ENCODE data around the gene ALK. TPM values are rescaled to one million over a fixed set of nuclear protein-coding genes. Genes with fewer than 3 reads are reported as not detected.

Gene ALK
- polyA plus RNA-seq, 2 donors, result 0.04 to 0.05 TPM

DNA sequence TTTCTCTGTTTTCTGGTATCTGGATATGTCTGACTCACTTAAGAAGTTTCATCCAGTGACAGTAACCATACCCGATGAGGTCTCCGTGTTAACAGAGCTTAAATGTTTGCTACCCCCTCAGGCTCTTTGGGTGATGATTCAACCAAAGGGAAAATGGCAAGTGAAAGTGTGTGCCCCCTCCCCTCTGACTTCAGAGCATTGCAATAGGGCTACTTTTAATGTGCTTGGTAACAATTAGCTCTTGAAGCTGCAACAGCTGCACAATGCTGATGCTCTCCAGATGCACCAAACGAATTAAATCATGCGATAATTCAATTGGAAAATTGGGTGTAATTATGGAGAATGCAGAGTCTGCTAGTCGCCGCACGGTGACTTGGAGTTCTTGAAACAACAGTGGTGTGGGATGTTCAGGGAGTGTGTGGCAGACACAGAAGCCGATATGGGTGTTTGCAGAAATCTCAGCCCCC, 270.7 kb downstream of the ALK start:
- H3K27me3 ChIP-seq (ENCODE audit: control insufficient read depth in 1 of 2, insufficient read depth in 2 of 2, low read length in 2 of 2), result no peaks in the 10 kb centered on the region
- no peak overlapping the region for H3K4me3 ChIP-seq (ENCODE audit: low read depth in 1 of 2, low read length in 2 of 2)
- H3K27ac ChIP-seq (ENCODE audit: low read depth in 2 of 2, low read length in 1 of 2), result no peak overlapping the region
- H3K4me1 ChIP-seq (ENCODE audit: control insufficient read depth in 2 of 2, insufficient read depth in 2 of 2, low read length in 1 of 2), result no peaks in the 10 kb centered on the region
- no peaks in the 10 kb centered on the region for H3K36me3 ChIP-seq (ENCODE audit: control insufficient read depth in 2 of 2, insufficient read depth in 2 of 2, low read length in 1 of 2)
- no peaks in the 10 kb centered on the region for H3K9me3 ChIP-seq (ENCODE audit: control insufficient read depth in 2 of 2, insufficient read depth in 1 of 2, low read depth in 1 of 2, low read length in 1 of 2)
- WGBS, 2 donors, result 75 to 76% methylated on average over 8 of the region's 8 CpGs

DNA sequence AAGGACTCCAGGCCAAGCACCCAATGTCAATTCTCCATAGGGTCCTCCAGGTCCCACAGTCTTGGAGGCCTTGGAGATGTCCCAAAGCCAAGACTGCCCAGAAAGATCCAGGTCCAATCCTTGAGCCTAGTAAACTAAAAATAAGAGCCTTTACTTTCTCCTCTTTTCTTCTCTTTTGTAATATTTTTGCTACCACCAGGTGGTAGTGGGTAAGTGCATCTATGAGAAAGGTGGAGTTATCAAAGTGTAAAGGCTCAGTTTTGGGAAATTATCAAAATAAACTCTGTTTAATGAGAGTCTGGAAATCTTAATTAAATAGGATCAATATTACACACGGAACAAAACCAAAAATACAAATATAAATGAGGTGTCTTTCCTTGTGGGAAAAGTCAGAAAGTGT, 276.4 kb downstream of the ALK start:
- H3K36me3 ChIP-seq (ENCODE audit: control insufficient read depth in 2 of 2, insufficient read depth in 2 of 2, low read length in 1 of 2), result no peaks in the 10 kb centered on the region
- no peaks in the 10 kb centered on the region for H3K9me3 ChIP-seq (ENCODE audit: control insufficient read depth in 2 of 2, insufficient read depth in 1 of 2, low read depth in 1 of 2, low read length in 1 of 2)
- WGBS, 2 donors, result 81 to 92% methylated on average over 1 of the region's 1 CpG
- H3K27ac ChIP-seq (ENCODE audit: low read depth in 2 of 2, low read length in 1 of 2), result no peak overlapping the region
- no peak overlapping the region for H3K4me3 ChIP-seq (ENCODE audit: low read depth in 1 of 2, low read length in 2 of 2)
- no peaks in the 10 kb centered on the region for H3K4me1 ChIP-seq (ENCODE audit: control insufficient read depth in 2 of 2, insufficient read depth in 2 of 2, low read length in 1 of 2)
- H3K27me3 ChIP-seq (ENCODE audit: control insufficient read depth in 1 of 2, insufficient read depth in 2 of 2, low read length in 2 of 2), result no peaks in the 10 kb centered on the region

DNA sequence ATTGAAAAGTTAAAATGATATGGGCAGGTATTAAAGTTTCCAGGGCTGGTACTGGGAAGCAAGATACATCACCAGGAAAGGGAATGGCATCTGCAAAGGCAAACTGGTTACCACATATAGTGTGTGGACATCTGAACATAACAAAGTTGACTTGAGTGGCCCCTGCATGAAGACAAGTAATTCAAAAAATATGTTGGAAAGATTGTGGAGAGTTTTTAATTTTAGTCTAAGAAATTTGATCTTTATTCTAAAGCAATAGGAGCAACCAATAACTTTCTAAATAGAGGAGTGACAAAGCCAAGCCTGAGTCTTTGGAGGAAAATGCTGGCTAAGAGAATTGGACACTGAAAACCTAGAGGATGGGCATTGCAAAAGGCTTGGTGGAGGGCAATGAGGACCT, 278.2 kb downstream of the ALK start:
- Histone ChIP-seq H3K27ac (ENCODE audit: low read depth in 2 of 2, low read length in 1 of 2) (no peak overlapping the region), H3K36me3 (ENCODE audit: control insufficient read depth in 2 of 2, insufficient read depth in 2 of 2, low read length in 1 of 2) (no peaks in the 10 kb centered on the region), H3K27me3 (ENCODE audit: control insufficient read depth in 1 of 2, insufficient read depth in 2 of 2, low read length in 2 of 2) (no peaks in the 10 kb centered on the region), H3K4me3 (ENCODE audit: low read depth in 1 of 2, low read length in 2 of 2) (no peak overlapping the region), H3K9me3 (ENCODE audit: control insufficient read depth in 2 of 2, insufficient read depth in 1 of 2, low read depth in 1 of 2, low read length in 1 of 2) (no peaks in the 10 kb centered on the region), H3K4me1 (ENCODE audit: control insufficient read depth in 2 of 2, insufficient read depth in 2 of 2, low read length in 1 of 2) (no peaks in the 10 kb centered on the region)

DNA sequence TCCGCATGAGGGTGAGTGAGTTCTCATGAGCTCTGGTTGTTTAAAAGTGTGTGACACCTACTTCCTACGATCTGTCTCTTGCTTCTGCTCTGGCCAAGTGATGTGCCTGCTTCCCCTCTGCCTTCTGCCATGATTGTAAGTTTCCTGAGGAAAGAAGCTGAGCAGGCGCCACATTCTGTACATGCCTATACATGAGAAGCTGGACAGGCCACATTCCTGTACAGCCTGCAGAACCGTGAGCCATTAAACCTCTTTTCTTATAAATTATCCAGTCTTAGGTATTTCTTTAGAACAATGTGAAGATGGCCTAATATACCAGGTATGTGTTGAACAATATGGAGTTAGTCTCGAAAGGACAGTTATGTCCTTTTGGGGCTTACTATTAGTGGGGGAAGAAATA, 281.0 kb downstream of the ALK start:
- Histone ChIP-seq H3K9me3 (ENCODE audit: control insufficient read depth in 2 of 2, insufficient read depth in 1 of 2, low read depth in 1 of 2, low read length in 1 of 2) (no peaks in the 10 kb centered on the region), H3K4me1 (ENCODE audit: control insufficient read depth in 2 of 2, insufficient read depth in 2 of 2, low read length in 1 of 2) (no peaks in the 10 kb centered on the region), H3K27me3 (ENCODE audit: control insufficient read depth in 1 of 2, insufficient read depth in 2 of 2, low read length in 2 of 2) (no peaks in the 10 kb centered on the region), H3K36me3 (ENCODE audit: control insufficient read depth in 2 of 2, insufficient read depth in 2 of 2, low read length in 1 of 2) (no peaks in the 10 kb centered on the region), H3K27ac (ENCODE audit: low read depth in 2 of 2, low read length in 1 of 2) (no peak overlapping the region), H3K4me3 (ENCODE audit: low read depth in 1 of 2, low read length in 2 of 2) (no peak overlapping the region)
- WGBS, 2 donors, result 59 to 67% methylated on average over 5 of the region's 5 CpGs

DNA sequence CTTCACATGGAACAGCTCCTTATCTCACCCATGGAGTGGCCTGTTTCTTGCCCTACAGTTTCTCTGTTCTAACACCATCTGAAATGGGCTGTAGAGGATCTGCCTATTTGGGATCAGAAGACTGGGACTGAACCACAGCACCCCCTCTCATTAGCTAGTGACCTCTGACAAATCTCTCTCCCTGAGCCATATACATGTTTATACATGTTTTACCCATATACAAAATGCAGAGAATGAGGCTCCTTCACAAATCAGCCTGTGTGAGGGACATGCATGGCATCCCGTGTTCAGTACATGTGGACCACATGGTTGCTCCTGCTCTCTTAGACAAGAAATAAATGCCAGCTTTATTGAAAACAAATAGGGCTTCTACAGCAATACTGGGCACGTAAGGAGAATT, 282.7 kb downstream of the ALK start:
- H3K27ac ChIP-seq (ENCODE audit: low read depth in 2 of 2, low read length in 1 of 2), result no peak overlapping the region
- H3K27me3 ChIP-seq (ENCODE audit: control insufficient read depth in 1 of 2, insufficient read depth in 2 of 2, low read length in 2 of 2), result no peaks in the 10 kb centered on the region
- no peak overlapping the region for H3K4me3 ChIP-seq (ENCODE audit: low read depth in 1 of 2, low read length in 2 of 2)
- no peaks in the 10 kb centered on the region for H3K9me3 ChIP-seq (ENCODE audit: control insufficient read depth in 2 of 2, insufficient read depth in 1 of 2, low read depth in 1 of 2, low read length in 1 of 2)
- WGBS, 2 donors, result 83 to 90% methylated on average over 2 of the region's 2 CpGs
- H3K4me1 ChIP-seq (ENCODE audit: control insufficient read depth in 2 of 2, insufficient read depth in 2 of 2, low read length in 1 of 2), result no peaks in the 10 kb centered on the region
- H3K36me3 ChIP-seq (ENCODE audit: control insufficient read depth in 2 of 2, insufficient read depth in 2 of 2, low read length in 1 of 2), result no peaks in the 10 kb centered on the region

DNA sequence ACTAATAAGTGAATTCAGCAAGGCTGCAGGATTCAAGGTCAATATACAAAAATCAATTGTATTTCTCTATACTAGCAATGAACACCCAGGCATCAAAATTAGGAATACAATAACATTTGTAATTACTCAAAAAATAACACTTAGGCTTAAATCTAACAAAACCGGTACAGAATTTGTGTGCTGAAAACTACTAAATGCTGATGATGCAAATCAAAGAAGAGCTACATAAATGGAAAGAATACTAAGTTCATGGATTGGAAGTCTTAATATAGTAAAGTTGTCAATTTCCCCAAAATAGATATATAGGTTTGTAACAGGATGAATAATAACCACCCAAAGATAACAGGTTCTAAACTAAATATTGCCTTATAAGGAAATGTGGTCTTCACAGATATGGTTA, 286.5 kb downstream of the ALK start:
- Histone ChIP-seq H3K27me3 (ENCODE audit: control insufficient read depth in 1 of 2, insufficient read depth in 2 of 2, low read length in 2 of 2) (no peaks in the 10 kb centered on the region), H3K9me3 (ENCODE audit: control insufficient read depth in 2 of 2, insufficient read depth in 1 of 2, low read depth in 1 of 2, low read length in 1 of 2) (no peaks in the 10 kb centered on the region), H3K4me3 (ENCODE audit: low read depth in 1 of 2, low read length in 2 of 2) (no peak overlapping the region), H3K4me1 (ENCODE audit: control insufficient read depth in 2 of 2, insufficient read depth in 2 of 2, low read length in 1 of 2) (no peaks in the 10 kb centered on the region), H3K27ac (ENCODE audit: low read depth in 2 of 2, low read length in 1 of 2) (no peak overlapping the region), H3K36me3 (ENCODE audit: control insufficient read depth in 2 of 2, insufficient read depth in 2 of 2, low read length in 1 of 2) (no peaks in the 10 kb centered on the region)
- 98 to 100% methylated on average over 1 of the region's 1 CpG for WGBS, 2 donors

DNA sequence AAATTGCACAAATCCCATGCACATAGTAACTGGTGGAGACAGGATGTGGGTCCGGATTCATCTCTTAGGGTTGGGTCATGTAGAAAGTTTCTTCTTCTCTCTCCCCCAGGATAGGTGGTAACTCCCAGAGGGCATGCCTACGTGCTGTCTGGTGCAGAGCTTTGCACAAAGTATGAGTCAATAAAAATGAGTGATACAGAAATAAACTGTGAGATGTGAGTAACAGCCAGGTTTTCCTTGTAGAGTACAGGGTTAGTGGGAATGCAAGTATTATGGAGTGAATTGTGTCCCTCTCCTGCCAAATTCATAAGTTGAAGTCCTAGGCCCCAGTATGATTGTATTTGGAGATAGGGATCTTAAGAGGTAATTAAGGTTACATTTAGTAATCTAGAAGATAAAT, 289.4 kb downstream of the ALK start:
- Histone ChIP-seq H3K4me1 (ENCODE audit: control insufficient read depth in 2 of 2, insufficient read depth in 2 of 2, low read length in 1 of 2) (no peaks in the 10 kb centered on the region), H3K36me3 (ENCODE audit: control insufficient read depth in 2 of 2, insufficient read depth in 2 of 2, low read length in 1 of 2) (no peaks in the 10 kb centered on the region), H3K9me3 (ENCODE audit: control insufficient read depth in 2 of 2, insufficient read depth in 1 of 2, low read depth in 1 of 2, low read length in 1 of 2) (no peaks in the 10 kb centered on the region), H3K27me3 (ENCODE audit: control insufficient read depth in 1 of 2, insufficient read depth in 2 of 2, low read length in 2 of 2) (no peaks in the 10 kb centered on the region), H3K4me3 (ENCODE audit: low read depth in 1 of 2, low read length in 2 of 2) (no peak overlapping the region), H3K27ac (ENCODE audit: low read depth in 2 of 2, low read length in 1 of 2) (no peak overlapping the region)
- 74 to 84% methylated on average over 2 of the region's 2 CpGs for WGBS, 2 donors

DNA sequence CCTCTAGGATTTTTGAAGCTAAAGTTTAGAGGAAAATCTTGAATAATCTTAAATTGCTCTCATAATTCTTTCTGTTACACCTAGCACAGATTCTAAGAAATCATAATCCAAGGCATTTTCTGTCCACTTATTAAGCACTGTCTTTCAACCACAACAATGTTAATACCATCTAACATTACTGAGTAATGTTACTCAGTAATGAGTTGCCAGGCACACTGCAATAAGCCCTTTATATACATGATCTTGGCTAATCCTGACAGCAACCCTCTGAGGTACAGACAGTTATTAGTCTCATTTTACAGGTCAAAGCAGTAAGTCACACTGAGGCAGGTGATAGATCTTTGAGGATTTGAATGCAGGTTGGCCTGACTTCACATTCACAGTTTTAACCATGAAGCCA, 291.9 kb downstream of the ALK start:
- Histone ChIP-seq H3K4me3 (ENCODE audit: low read depth in 1 of 2, low read length in 2 of 2) (no peak overlapping the region), H3K9me3 (ENCODE audit: control insufficient read depth in 2 of 2, insufficient read depth in 1 of 2, low read depth in 1 of 2, low read length in 1 of 2) (no peaks in the 10 kb centered on the region), H3K4me1 (ENCODE audit: control insufficient read depth in 2 of 2, insufficient read depth in 2 of 2, low read length in 1 of 2) (no peaks in the 10 kb centered on the region), H3K27me3 (ENCODE audit: control insufficient read depth in 1 of 2, insufficient read depth in 2 of 2, low read length in 2 of 2) (no peaks in the 10 kb centered on the region), H3K27ac (ENCODE audit: low read depth in 2 of 2, low read length in 1 of 2) (no peak overlapping the region), H3K36me3 (ENCODE audit: control insufficient read depth in 2 of 2, insufficient read depth in 2 of 2, low read length in 1 of 2) (no peaks in the 10 kb centered on the region)

DNA sequence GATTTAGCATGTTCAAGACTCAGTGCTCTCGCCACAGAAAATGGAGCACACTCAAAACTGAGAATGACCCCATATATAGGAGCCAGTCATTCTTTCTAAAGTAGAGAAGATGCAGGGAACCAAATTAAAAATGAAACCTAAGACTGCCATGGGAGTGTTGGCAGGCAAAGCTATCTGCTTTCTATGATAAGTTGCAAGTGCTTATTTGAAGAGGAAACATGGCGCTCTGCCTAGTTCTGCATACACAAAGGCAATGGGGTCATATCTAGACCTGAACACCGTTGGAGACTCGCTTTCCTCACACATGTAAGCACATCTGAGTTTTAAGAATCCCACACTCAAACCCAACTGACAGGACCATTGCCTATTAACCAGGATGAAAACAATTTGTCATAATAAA, 292.5 kb downstream of the ALK start:
- no peaks in the 10 kb centered on the region for H3K9me3 ChIP-seq (ENCODE audit: control insufficient read depth in 2 of 2, insufficient read depth in 1 of 2, low read depth in 1 of 2, low read length in 1 of 2)
- WGBS, 2 donors, result 68 to 71% methylated on average over 4 of the region's 4 CpGs
- H3K4me3 ChIP-seq (ENCODE audit: low read depth in 1 of 2, low read length in 2 of 2), result no peak overlapping the region
- no peaks in the 10 kb centered on the region for H3K4me1 ChIP-seq (ENCODE audit: control insufficient read depth in 2 of 2, insufficient read depth in 2 of 2, low read length in 1 of 2)
- H3K27ac ChIP-seq (ENCODE audit: low read depth in 2 of 2, low read length in 1 of 2), result no peak overlapping the region
- no peaks in the 10 kb centered on the region for H3K36me3 ChIP-seq (ENCODE audit: control insufficient read depth in 2 of 2, insufficient read depth in 2 of 2, low read length in 1 of 2)
- no peaks in the 10 kb centered on the region for H3K27me3 ChIP-seq (ENCODE audit: control insufficient read depth in 1 of 2, insufficient read depth in 2 of 2, low read length in 2 of 2)

DNA sequence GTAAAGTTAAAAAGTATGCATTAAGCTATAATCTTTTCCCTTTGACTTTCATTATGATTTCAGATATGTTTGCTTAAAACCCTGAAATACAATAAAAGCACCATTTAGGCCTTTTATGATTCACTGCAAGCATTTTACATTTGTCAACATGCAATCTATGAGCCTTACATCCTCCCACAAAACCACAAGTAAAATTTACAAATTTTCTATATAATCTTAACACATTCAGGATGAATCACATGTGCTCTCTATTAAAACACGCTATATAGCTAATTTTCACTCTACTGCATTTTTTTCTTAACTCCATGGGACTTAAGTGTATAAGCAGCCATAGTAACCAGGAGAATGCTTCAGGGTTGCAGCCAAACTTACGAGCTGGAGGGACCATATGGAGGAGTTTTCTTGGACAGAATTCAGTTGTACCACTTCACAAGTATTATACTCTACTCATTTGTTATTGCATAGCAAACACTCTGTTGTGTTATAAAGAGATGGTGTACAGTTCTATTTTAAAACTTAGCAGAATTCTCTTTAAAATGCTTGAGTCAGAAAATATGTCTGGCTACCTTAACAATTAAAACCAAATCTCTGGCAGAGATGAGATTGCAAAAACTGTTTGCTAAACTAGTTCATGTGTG, 293.2 kb downstream of the ALK start:
- 59 to 63% methylated on average over 2 of the region's 2 CpGs for WGBS, 2 donors
- Histone ChIP-seq H3K9me3 (ENCODE audit: control insufficient read depth in 2 of 2, insufficient read depth in 1 of 2, low read depth in 1 of 2, low read length in 1 of 2) (no peaks in the 10 kb centered on the region), H3K4me1 (ENCODE audit: control insufficient read depth in 2 of 2, insufficient read depth in 2 of 2, low read length in 1 of 2) (no peaks in the 10 kb centered on the region), H3K36me3 (ENCODE audit: control insufficient read depth in 2 of 2, insufficient read depth in 2 of 2, low read length in 1 of 2) (no peaks in the 10 kb centered on the region), H3K27ac (ENCODE audit: low read depth in 2 of 2, low read length in 1 of 2) (no peak overlapping the region), H3K4me3 (ENCODE audit: low read depth in 1 of 2, low read length in 2 of 2) (no peak overlapping the region), H3K27me3 (ENCODE audit: control insufficient read depth in 1 of 2, insufficient read depth in 2 of 2, low read length in 2 of 2) (no peaks in the 10 kb centered on the region)

Measured in esophagus (tissue), 2 donors.